H9 (cell line): Measurements from ENCODE around the gene NOG. TPM values are rescaled to one million over a fixed set of nuclear protein-coding genes. Genes with fewer than 3 reads are reported as not detected.

ENCODE experiments used
- DNase-seq: peaks from one replicate; pipeline ENCODE4 v3.0.0-alpha.2; 2017
- H2AFZ ChIP-seq: one replicate; pipeline ENCODE4 v1.6.1; 2013; ENCODE audit warnings: mild to moderate bottlenecking, low read length, control low read depth, moderate library complexity
- H2AK5ac ChIP-seq: 2 replicates; pipeline ENCODE4 v1.6.1; 2013; ENCODE audit warnings: low read length, control low read depth, mixed read lengths; ENCODE audit not compliant: insufficient read length
- H2BK120ac ChIP-seq: one replicate; pipeline ENCODE4 v1.6.1; 2013; ENCODE audit warnings: low read depth, mild to moderate bottlenecking, low read length, control low read depth, inconsistent platforms; ENCODE audit not compliant: poor library complexity, severe bottlenecking
- H2BK12ac ChIP-seq: 2 replicates; pipeline ENCODE4 v1.6.1; 2013; ENCODE audit warnings: low read length, control low read depth, mixed read lengths, low read depth; ENCODE audit not compliant: insufficient read length
- H2BK15ac ChIP-seq: 2 replicates; pipeline ENCODE4 v1.6.1; 2013; ENCODE audit warnings: low read depth, low read length, control low read depth
- H2BK20ac ChIP-seq: one replicate; pipeline ENCODE4 v1.6.1; 2013; ENCODE audit warnings: low read depth, mild to moderate bottlenecking, low read length, control low read depth, inconsistent platforms; ENCODE audit not compliant: poor library complexity, severe bottlenecking
- H2BK5ac ChIP-seq: 2 replicates; pipeline ENCODE4 v1.6.1; 2013; ENCODE audit warnings: low read length, control low read depth, mixed read lengths; ENCODE audit not compliant: insufficient read length
- H3K14ac ChIP-seq: 2 replicates; pipeline ENCODE4 v1.6.1; 2013; ENCODE audit warnings: low read length, control low read depth; ENCODE audit not compliant: insufficient read depth
- H3K18ac ChIP-seq: 2 replicates; pipeline ENCODE4 v1.6.1; 2013; ENCODE audit warnings: low read depth, mild to moderate bottlenecking, mixed read lengths, low read length, control low read depth; ENCODE audit not compliant: insufficient read length
- H3K23ac ChIP-seq: 2 replicates; pipeline ENCODE4 v1.6.1; 2013; ENCODE audit warnings: low read length, control low read depth, mixed read lengths, low read depth; ENCODE audit not compliant: insufficient read length
- H3K23me2 ChIP-seq: 2 replicates; pipeline ENCODE4 v1.6.1; 2013; ENCODE audit warnings: low read depth, mild to moderate bottlenecking, mixed read lengths, low read length, control low read depth; ENCODE audit not compliant: insufficient read length, poor library complexity, severe bottlenecking
- H3K27ac ChIP-seq: 2 replicates; pipeline ENCODE4 v1.5.1; 2013; ENCODE audit warnings: low read length, control low read depth, mixed read lengths, low read depth; ENCODE audit not compliant: insufficient read length
- H3K27me3 ChIP-seq: 2 replicates; pipeline ENCODE4 v1.6.1; 2013; ENCODE audit warnings: low read length, control low read depth, inconsistent platforms; ENCODE audit not compliant: insufficient read depth
- H3K4ac ChIP-seq: 2 replicates; pipeline ENCODE4 v1.6.1; 2013; ENCODE audit warnings: low read depth, mild to moderate bottlenecking, control low read depth, inconsistent platforms, low read length, moderate library complexity
- H3K4me1 ChIP-seq: 2 replicates; pipeline ENCODE4 v1.6.1; 2013; ENCODE audit warnings: low read length, control low read depth, inconsistent platforms; ENCODE audit not compliant: insufficient read depth
- H3K4me2 ChIP-seq: 2 replicates; pipeline ENCODE4 v1.6.1; 2013; ENCODE audit warnings: low read length, control low read depth, mixed read lengths; ENCODE audit not compliant: insufficient read length, insufficient read depth
- H3K56ac ChIP-seq: 2 replicates; pipeline ENCODE4 v1.6.1; 2013; ENCODE audit warnings: low read depth, mild to moderate bottlenecking, mixed read lengths, low read length, control low read depth; ENCODE audit not compliant: insufficient read length
- H3K79me1 ChIP-seq: 2 replicates; pipeline ENCODE4 v1.6.1; 2013; ENCODE audit warnings: low read depth, mild to moderate bottlenecking, moderate library complexity, low read length, control low read depth, inconsistent platforms; ENCODE audit not compliant: insufficient read depth, poor library complexity, severe bottlenecking
- H3K79me2 ChIP-seq: 2 replicates; pipeline ENCODE4 v1.6.1; 2013; ENCODE audit warnings: low read length, control low read depth, inconsistent platforms; ENCODE audit not compliant: insufficient read depth
- H3K9ac ChIP-seq: 2 replicates; pipeline ENCODE4 v1.6.1; 2013; ENCODE audit warnings: low read length, control low read depth, mixed read lengths; ENCODE audit not compliant: insufficient read length; ENCODE audit errors: extremely low read depth
- H3K9me3 ChIP-seq: one replicate; pipeline ENCODE4 v1.6.1; 2013; ENCODE audit warnings: low read depth, low read length, inconsistent platforms; ENCODE audit not compliant: control insufficient read depth
- H3T11ph ChIP-seq: one replicate; pipeline ENCODE4 v1.6.1; 2013; ENCODE audit warnings: mild to moderate bottlenecking, low read length, control low read depth, inconsistent platforms
- H4K20me1 ChIP-seq: one replicate; pipeline ENCODE4 v1.6.1; 2013; ENCODE audit not compliant: control insufficient read depth, insufficient read length, insufficient read depth
- H4K5ac ChIP-seq: 2 replicates; pipeline ENCODE4 v1.6.1; 2013; ENCODE audit warnings: low read depth, mild to moderate bottlenecking, mixed read lengths, low read length, control low read depth; ENCODE audit not compliant: insufficient read length
- H4K8ac ChIP-seq: replicated peaks from 2 replicates; pipeline ENCODE4 v1.6.1; 2013; ENCODE audit warnings: low read length, control low read depth, mixed read lengths, low read depth; ENCODE audit not compliant: insufficient read length
- H4K91ac ChIP-seq: 2 replicates; pipeline ENCODE4 v1.6.1; 2013; ENCODE audit warnings: low read depth, mild to moderate bottlenecking, moderate library complexity, mixed read lengths, low read length, control low read depth; ENCODE audit not compliant: insufficient read length
- H3K27ac Mint-ChIP-seq, 3 experiments: 2 replicates in 2 of 3; 3 replicates in 1 of 3; pipeline ENCODE4 v1.8.0; 2020 to 2021; ENCODE audit warnings: mixed read lengths in 3 of 3, mild to moderate bottlenecking in 1 of 3, moderate library complexity in 1 of 3
- H3K27me3 Mint-ChIP-seq: 2 replicates; pipeline ENCODE4 v1.8.0; 2021; ENCODE audit warnings: low read depth, mild to moderate bottlenecking, moderate library complexity, mixed read lengths
- H3K36me3 Mint-ChIP-seq, 3 experiments: 2 replicates in 2 of 3; 3 replicates in 1 of 3; pipeline ENCODE4 v1.8.0; 2020 to 2021; ENCODE audit warnings: low read depth in 3 of 3, mixed read lengths in 3 of 3; ENCODE audit not compliant: insufficient read depth in 1 of 3
- H3K4me1 Mint-ChIP-seq, 2 experiments: 2 replicates each; pipeline ENCODE4 v1.8.0; 2020; ENCODE audit warnings: mixed read lengths in 2 of 2
- H3K4me3 Mint-ChIP-seq, 2 experiments: 2 replicates in 1 of 2; 3 replicates in 1 of 2; pipeline ENCODE4 v1.8.0; 2020 to 2021; ENCODE audit warnings: mild to moderate bottlenecking in 2 of 2, mixed read lengths in 2 of 2, moderate library complexity in 1 of 2
- H3K9me3 Mint-ChIP-seq, 2 experiments: 2 replicates in 1 of 2; 3 replicates in 1 of 2; pipeline ENCODE4 v1.8.0; 2020; ENCODE audit warnings: mild to moderate bottlenecking in 2 of 2, mixed read lengths in 2 of 2, moderate library complexity in 1 of 2
- WGBS: extraction: QIAGEN DNeasy Blood & Tissue Kit; methylation state at CpG from one replicate; pipeline ENCODE4 v1.1.7; 2013; ENCODE audit warnings: missing lambda C conversion rate, low lambda C conversion rate, mixed read lengths; ENCODE audit not compliant: insufficient read length; ENCODE audit errors: extremely low coverage; 5-methylcytosine and 5-hydroxymethylcytosine counted together
- total RNA-seq: library from RNA; stranded (reverse); gene quantifications from 2 replicates; pipeline ENCODE4 v1.2.1, GENCODE V29; 2021
- TF ChIP-seq, protein P1 (sequence below): fragments of 200-600 bp; sonication (generic); conservative IDR thresholded peaks from 3 replicates; pipeline ENCODE4 v1.8.0; 2021; ENCODE audit warnings: antibody characterized with exemption, mild to moderate bottlenecking

Gene NOG
- total RNA-seq, 1 experiment from 2014 or later, result not detected

GRCh38 chr17:56549501-56549900 is 44.0 kb upstream of the NOG start:
- H2BK15ac ChIP-seq, result no peak overlapping the region
- no peak overlapping the region for H4K91ac ChIP-seq
- no peak overlapping the region for H4K8ac ChIP-seq
- H3K4me1 Mint-ChIP-seq, result peaks cover 7 to 14% of the 10 kb centered on the region in 2 experiments
- H3K14ac ChIP-seq, result no peak overlapping the region
- no peak overlapping the region for H2BK12ac ChIP-seq
- H3K79me1 ChIP-seq, result no peaks in the 10 kb centered on the region
- no peak overlapping the region for H3K56ac ChIP-seq
- WGBS, result no CpG with 5 or more reads among the region's 1 CpG
- no peak overlapping the region for H2AK5ac ChIP-seq
- no peak overlapping the region for H2BK5ac ChIP-seq
- peaks cover 8 to 9% of the 10 kb centered on the region in 2 experiments; a peak in 4 of 5 replicates for H3K9me3 Mint-ChIP-seq
- H3K9me3 ChIP-seq, result no peaks in the 10 kb centered on the region
- no peak overlapping the region for H3K18ac ChIP-seq
- no peaks in the 10 kb centered on the region for H4K20me1 ChIP-seq
- 0 out of 2 replicates have a peak, but pooled peaks cover 3% of the 10 kb centered on the region for H3K27me3 Mint-ChIP-seq
- no peaks in the 10 kb centered on the region for H3K27me3 ChIP-seq
- H3K36me3 Mint-ChIP-seq, result no peaks in the 10 kb centered on the region
- H2AFZ ChIP-seq, result no peak overlapping the region
- no peak overlapping the region for H3K4me2 ChIP-seq
- no peaks in the 10 kb centered on the region for H3K23me2 ChIP-seq
- H3K4me1 ChIP-seq, result no peaks in the 10 kb centered on the region
- no peak for DNase-seq
- H3K4me3 Mint-ChIP-seq, result no peak overlapping the region
- H3K27ac Mint-ChIP-seq, result no peak overlapping the region
- H4K5ac ChIP-seq, result no peak overlapping the region
- no peak overlapping the region for H3K9ac ChIP-seq
- no peak overlapping the region for H3K27ac ChIP-seq
- no peaks in the 10 kb centered on the region for H3K79me2 ChIP-seq
- H3T11ph ChIP-seq, result no peak overlapping the region
- H2BK20ac ChIP-seq, result no peak overlapping the region
- no peak overlapping the region for H2BK120ac ChIP-seq
- no peak overlapping the region for H3K4ac ChIP-seq
- TF ChIP-seq, protein P1, sequence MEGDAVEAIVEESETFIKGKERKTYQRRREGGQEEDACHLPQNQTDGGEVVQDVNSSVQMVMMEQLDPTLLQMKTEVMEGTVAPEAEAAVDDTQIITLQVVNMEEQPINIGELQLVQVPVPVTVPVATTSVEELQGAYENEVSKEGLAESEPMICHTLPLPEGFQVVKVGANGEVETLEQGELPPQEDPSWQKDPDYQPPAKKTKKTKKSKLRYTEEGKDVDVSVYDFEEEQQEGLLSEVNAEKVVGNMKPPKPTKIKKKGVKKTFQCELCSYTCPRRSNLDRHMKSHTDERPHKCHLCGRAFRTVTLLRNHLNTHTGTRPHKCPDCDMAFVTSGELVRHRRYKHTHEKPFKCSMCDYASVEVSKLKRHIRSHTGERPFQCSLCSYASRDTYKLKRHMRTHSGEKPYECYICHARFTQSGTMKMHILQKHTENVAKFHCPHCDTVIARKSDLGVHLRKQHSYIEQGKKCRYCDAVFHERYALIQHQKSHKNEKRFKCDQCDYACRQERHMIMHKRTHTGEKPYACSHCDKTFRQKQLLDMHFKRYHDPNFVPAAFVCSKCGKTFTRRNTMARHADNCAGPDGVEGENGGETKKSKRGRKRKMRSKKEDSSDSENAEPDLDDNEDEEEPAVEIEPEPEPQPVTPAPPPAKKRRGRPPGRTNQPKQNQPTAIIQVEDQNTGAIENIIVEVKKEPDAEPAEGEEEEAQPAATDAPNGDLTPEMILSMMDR, result no peak
- H3K23ac ChIP-seq, result no peak overlapping the region
